Smooth muscle cell (in vitro differentiated cells): ENCODE measurements around the gene INSRR. TPM values are rescaled to one million over a fixed set of nuclear protein-coding genes. Genes with fewer than 3 reads are reported as not detected.

Experiments
- DNase-seq: peaks from one replicate; lab custom pipeline; 2025; ENCODE audit not compliant: unreplicated experiment; lab: John Stamatoyannopoulos, UW
- H2AFZ ChIP-seq: fragments of 200-600 bp; sonication (generic); 2 replicates; pipeline ENCODE4 v1.6.0; 2016; ENCODE audit warnings: antibody characterized with exemption, low read depth, mild to moderate bottlenecking
- H3F3A ChIP-seq: fragments of 200-600 bp; sonication (generic); 2 replicates; pipeline ENCODE4 v1.6.0; 2017; ENCODE audit warnings: antibody characterized with exemption, low read depth
- H3K27ac ChIP-seq: fragments of 200-600 bp; sonication (generic); 2 replicates; pipeline ENCODE4 v1.5.1; 2016; ENCODE audit warnings: low read depth, mild to moderate bottlenecking
- H3K27me3 ChIP-seq: fragments of 200-600 bp; sonication (generic); 2 replicates; pipeline ENCODE4 v1.6.1; 2016; ENCODE audit warnings: low read depth, mild to moderate bottlenecking
- H3K36me3 ChIP-seq: fragments of 200-600 bp; sonication (generic); 2 replicates; pipeline ENCODE4 v1.5.1; 2016; ENCODE audit warnings: low read depth
- H3K4me1 ChIP-seq: fragments of 200-600 bp; sonication (generic); 2 replicates; pipeline ENCODE4 v1.5.1; 2016; ENCODE audit warnings: low read depth
- H3K4me2 ChIP-seq: fragments of 200-600 bp; sonication (generic); 2 replicates; pipeline ENCODE4 v1.6.0; 2016; ENCODE audit warnings: mild to moderate bottlenecking
- H3K4me3 ChIP-seq: fragments of 200-600 bp; sonication (generic); 2 replicates; pipeline ENCODE4 v1.5.1; 2016; ENCODE audit warnings: mild to moderate bottlenecking
- H3K79me2 ChIP-seq: fragments of 200-600 bp; sonication (generic); 2 replicates; pipeline ENCODE4 v1.6.0; 2016; ENCODE audit warnings: low read depth, mild to moderate bottlenecking
- H3K9ac ChIP-seq: fragments of 200-600 bp; sonication (generic); 2 replicates; pipeline ENCODE4 v1.6.0; 2016; ENCODE audit warnings: low read depth
- H3K9me3 ChIP-seq: fragments of 200-600 bp; sonication (generic); replicated peaks from 2 replicates; pipeline ENCODE4 v1.5.1; 2016; ENCODE audit warnings: low read depth
- H4K20me1 ChIP-seq: fragments of 200-600 bp; sonication (generic); 2 replicates; pipeline ENCODE4 v1.6.0; 2016; ENCODE audit warnings: low read depth
- WGBS: methylation state at CpG from one replicate; pipeline ENCODE4 v1.1.7; 2016; ENCODE audit warnings: low lambda C conversion rate; 5-methylcytosine and 5-hydroxymethylcytosine counted together
- polyA plus RNA-seq: library from polyadenylated mRNA; unstranded; fragments of >200 nt; fragmentation: Nextera tagmentation; extraction: Ambion mirVana; gene quantifications from 2 replicates; pipeline ENCODE4 v1.2.1, GENCODE V29; 2016
- total RNA-seq: library from RNA; depleted of rRNA; stranded (reverse); fragments of >200 nt; gene quantifications from 2 replicates; pipeline ENCODE4 v1.2.3, GENCODE V29; 2014
- TF ChIP-seq, protein P1 (sequence below): fragments of 200-600 bp; sonication (generic); IDR thresholded peaks from 2 replicates; pipeline ENCODE4 v1.5.1; 2017; ENCODE audit warnings: borderline replicate concordance, mild to moderate bottlenecking, antibody characterized with exemption; ENCODE audit not compliant: insufficient read depth, poor library complexity, severe bottlenecking

The INSRR gene
- total RNA-seq (0.09 and 0.36 TPM in 2 replicates), polyA plus RNA-seq (0.45 and 0.67 TPM in 2 replicates)

DNA sequence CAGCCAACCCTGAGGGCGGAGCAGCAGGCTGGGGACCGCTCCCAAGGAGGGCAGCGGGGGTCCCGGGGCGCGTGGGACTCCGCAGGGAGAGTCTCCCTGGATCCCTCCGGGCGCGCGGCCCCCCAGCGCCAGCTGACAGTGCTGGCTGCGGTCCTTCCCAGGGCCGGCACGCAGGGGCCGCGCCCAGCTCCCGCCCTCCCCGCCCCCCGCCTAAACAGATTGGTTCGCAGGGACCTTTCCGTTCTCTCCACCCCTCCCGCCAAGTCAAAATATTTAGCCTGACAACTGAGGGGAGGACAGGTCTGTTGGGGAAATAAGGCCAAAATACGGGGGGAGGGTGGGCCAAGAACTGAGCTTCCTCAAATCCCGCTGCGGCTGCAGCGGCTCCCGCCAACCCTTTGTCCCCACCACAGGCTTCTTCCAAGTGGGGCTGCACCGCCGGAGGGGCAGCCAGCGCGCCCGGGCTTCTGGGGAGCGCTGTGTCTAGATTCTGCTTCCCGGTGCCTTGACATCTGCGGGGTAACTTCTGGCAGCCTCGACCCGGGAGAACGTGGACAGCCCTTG, at the start of gene INSRR:
TSS of gene INSRR (minus strand) at position 159 of the 564 bp plus-strand sequence. CDS start 496 bp downstream, outside the sequence.
- Histone ChIP-seq H3K4me2 (peak within 1 kb of the TSS; percentile 96), H3K9me3 (no peaks in the 10 kb centered on the region), H3K79me2 (no peaks in the 10 kb centered on the region), H3K4me1 (peaks cover 29% of the 10 kb centered on the region), H3K4me3 (peak within 1 kb of the TSS; percentile 57), H3F3A (peaks cover 4% of the 10 kb centered on the region), H3K36me3 (no peaks in the 10 kb centered on the region), H3K9ac (no peak within 1 kb of the TSS), H3K27ac (no peak within 1 kb of the TSS), H2AFZ (peak within 1 kb of the TSS; percentile 67), H3K27me3 (peaks cover 14% of the 10 kb centered on the region), H4K20me1 (no peaks in the 10 kb centered on the region)
- TF ChIP-seq, protein P1, sequence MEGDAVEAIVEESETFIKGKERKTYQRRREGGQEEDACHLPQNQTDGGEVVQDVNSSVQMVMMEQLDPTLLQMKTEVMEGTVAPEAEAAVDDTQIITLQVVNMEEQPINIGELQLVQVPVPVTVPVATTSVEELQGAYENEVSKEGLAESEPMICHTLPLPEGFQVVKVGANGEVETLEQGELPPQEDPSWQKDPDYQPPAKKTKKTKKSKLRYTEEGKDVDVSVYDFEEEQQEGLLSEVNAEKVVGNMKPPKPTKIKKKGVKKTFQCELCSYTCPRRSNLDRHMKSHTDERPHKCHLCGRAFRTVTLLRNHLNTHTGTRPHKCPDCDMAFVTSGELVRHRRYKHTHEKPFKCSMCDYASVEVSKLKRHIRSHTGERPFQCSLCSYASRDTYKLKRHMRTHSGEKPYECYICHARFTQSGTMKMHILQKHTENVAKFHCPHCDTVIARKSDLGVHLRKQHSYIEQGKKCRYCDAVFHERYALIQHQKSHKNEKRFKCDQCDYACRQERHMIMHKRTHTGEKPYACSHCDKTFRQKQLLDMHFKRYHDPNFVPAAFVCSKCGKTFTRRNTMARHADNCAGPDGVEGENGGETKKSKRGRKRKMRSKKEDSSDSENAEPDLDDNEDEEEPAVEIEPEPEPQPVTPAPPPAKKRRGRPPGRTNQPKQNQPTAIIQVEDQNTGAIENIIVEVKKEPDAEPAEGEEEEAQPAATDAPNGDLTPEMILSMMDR: no peak
- 2% methylated on average over 23 of the region's 39 CpGs for WGBS
- DNase-seq: peak; percentile 28

DNA sequence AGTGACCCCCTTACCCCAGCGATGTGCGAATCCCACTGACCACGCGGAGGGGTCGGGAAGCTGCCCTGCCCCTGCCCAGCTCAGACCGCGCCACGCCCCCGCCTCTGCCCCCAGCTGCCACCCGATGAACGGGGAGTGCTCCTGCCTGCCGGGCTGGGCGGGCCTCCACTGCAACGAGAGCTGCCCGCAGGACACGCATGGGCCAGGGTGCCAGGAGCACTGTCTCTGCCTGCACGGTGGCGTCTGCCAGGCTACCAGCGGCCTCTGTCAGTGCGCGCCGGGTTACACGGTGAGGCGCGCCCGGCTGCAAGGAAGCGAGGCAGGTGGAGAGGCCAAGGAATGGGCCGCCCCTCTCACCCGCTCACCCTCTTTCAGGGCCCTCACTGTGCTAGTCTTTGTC, 49.6 kb upstream of the INSRR start:
- WGBS: 98% methylated on average over 27 of the region's 29 CpGs
- peaks cover 6% of the 10 kb centered on the region for H3F3A ChIP-seq
- no peak for DNase-seq
- H2AFZ ChIP-seq: no peak overlapping the region
- H3K27me3 ChIP-seq: no peaks in the 10 kb centered on the region
- no peaks in the 10 kb centered on the region for H4K20me1 ChIP-seq
- no peaks in the 10 kb centered on the region for H3K4me1 ChIP-seq
- no peak overlapping the region for H3K4me2 ChIP-seq
- H3K9ac ChIP-seq: no peak overlapping the region
- H3K36me3 ChIP-seq: no peaks in the 10 kb centered on the region
- H3K27ac ChIP-seq: no peak overlapping the region
- TF ChIP-seq, protein P1: no peak
- no peak overlapping the region for H3K4me3 ChIP-seq
- no peaks in the 10 kb centered on the region for H3K79me2 ChIP-seq
- no peaks in the 10 kb centered on the region for H3K9me3 ChIP-seq

DNA sequence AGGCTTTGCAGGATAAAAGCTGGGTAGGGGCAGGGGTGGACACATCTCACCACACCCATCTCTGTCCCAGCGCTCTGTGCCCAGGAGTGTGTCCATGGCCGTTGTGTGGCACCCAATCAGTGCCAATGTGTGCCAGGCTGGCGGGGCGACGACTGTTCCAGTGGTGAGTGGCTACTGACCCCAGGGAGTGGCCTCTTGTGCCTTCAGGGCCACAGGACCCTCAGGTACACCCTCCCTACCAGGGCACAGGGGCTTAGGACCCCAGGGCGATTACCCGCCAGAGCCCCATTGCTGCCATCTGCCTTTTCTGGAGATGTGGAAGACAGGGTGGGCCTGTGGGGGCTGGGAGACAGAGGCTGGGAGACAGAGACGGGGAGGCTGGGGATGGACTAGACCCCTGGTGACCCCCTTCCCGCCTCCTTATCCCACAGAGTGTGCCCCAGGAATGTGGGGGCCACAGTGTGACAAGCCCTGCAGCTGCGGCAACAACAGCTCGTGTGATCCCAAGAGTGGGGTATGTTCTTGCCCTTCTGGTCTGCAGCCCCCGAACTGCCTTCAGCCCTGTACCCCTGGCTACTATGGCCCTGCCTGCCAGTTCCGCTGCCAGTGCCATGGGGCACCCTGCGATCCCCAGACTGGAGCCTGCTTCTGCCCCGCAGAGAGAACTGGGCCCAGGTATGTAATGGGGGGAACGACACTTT, 47.4 kb upstream of the INSRR start:
- Histone ChIP-seq H3K4me2 (no peak overlapping the region), H3K4me3 (no peak overlapping the region), H3K27me3 (no peaks in the 10 kb centered on the region), H3K79me2 (no peaks in the 10 kb centered on the region), H3K36me3 (no peaks in the 10 kb centered on the region), H4K20me1 (no peaks in the 10 kb centered on the region), H3K4me1 (no peaks in the 10 kb centered on the region), H3K9me3 (no peaks in the 10 kb centered on the region), H3K27ac (no peak overlapping the region), H3F3A (no peaks in the 10 kb centered on the region), H2AFZ (no peak overlapping the region), H3K9ac (no peak overlapping the region)
- no peak for DNase-seq
- TF ChIP-seq, protein P1: no peak
- WGBS: 98% methylated on average over 15 of the region's 16 CpGs

DNA sequence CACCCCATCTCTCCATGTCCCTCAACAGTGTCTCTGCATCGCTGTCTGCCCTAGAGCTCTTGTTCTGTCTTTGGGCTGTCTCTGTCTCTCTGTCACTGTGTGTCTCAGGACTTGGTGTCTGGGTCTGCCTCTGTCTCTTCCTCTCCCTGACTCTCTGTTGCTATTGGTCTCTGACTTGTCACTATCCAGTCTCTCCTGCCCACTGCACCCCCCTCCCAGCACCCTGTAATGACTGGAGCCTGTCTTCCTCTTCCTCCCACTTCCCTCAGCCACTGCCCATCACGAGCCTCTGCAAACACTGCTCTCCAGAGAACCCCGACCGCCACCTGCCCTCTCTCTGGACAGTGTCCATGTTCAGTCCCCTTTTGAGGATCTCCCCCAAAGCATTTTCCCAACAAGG, 46.7 kb upstream of the INSRR start:
- no peaks in the 10 kb centered on the region for H3F3A ChIP-seq
- no peak overlapping the region for H3K27ac ChIP-seq
- no peak overlapping the region for H3K4me2 ChIP-seq
- H4K20me1 ChIP-seq: no peaks in the 10 kb centered on the region
- H2AFZ ChIP-seq: no peak overlapping the region
- DNase-seq: no peak
- H3K9ac ChIP-seq: no peak overlapping the region
- H3K9me3 ChIP-seq: no peaks in the 10 kb centered on the region
- no peak overlapping the region for H3K4me3 ChIP-seq
- H3K4me1 ChIP-seq: no peaks in the 10 kb centered on the region
- 65% methylated on average over 4 of the region's 4 CpGs for WGBS
- no peaks in the 10 kb centered on the region for H3K79me2 ChIP-seq
- no peaks in the 10 kb centered on the region for H3K36me3 ChIP-seq
- H3K27me3 ChIP-seq: no peaks in the 10 kb centered on the region
- TF ChIP-seq, protein P1: no peak
